ENCODE results near the gene IQCF5. TPM values are rescaled to one million over a fixed set of nuclear protein-coding genes. Genes with fewer than 3 reads are reported as not detected.
A peak's percentile ranks its signal among the peaks of the same experiment; 100 is the strongest.
"Not testable (repeated sequence)": the region's sequence is repeated elsewhere in the genome, so short reads cannot be mapped to it uniquely, and the experiment has no call there.

The IQCF5 gene
- polyA plus RNA-seq, 2 of the 4 experiments (the other 2 are of a cell fraction): not detected

- Histone ChIP-seq H3K4me3 (no peak overlapping the region), H3K4me1 (no peaks in the 10 kb centered on the region), H3K4me2 (no peak overlapping the region), H3K9me3 (peaks cover 7% of the 10 kb centered on the region; the same call in 2 of the 3 replicates), H3K27ac (no peak overlapping the region)
- DNase-seq (ENCODE audit: low read depth in 1 of 2, low spot score in 1 of 2) (no peak), FAIRE-seq (no peak), ATAC-seq (no peak)
- TF ChIP-seq CHD4 (IDR thresholded peaks at IDR 0.05; ENCODE audit: borderline replicate concordance): no peak
- no peak for TF ChIP-seq HES2 (IDR thresholded peaks at IDR 0.05)
- TF ChIP-seq FOSB (CRISPR knock-in tag; IDR thresholded peaks at IDR 0.05): no peak
- TF ChIP-seq BHLHE40 (IDR thresholded peaks at IDR 0.05; ENCODE audit: low read depth, low read length): no peak
- TF ChIP-seq EP300 (IDR thresholded peaks at IDR 0.05): no peak
- no peak for TF ChIP-seq RAD21 (conservative IDR thresholded peaks at IDR 0.05 in 1 of 2, IDR thresholded peaks at IDR 0.05 in 1 of 2)
- TF ChIP-seq REST (IDR thresholded peaks at IDR 0.05): no peak
- no peak for TF ChIP-seq MAZ (IDR thresholded peaks at IDR 0.05; ENCODE audit: borderline replicate concordance, low read depth, low read length)
- no peak for TF ChIP-seq KDM5A (IDR thresholded peaks at IDR 0.05)
- POLR2A ChIA-PET: no interaction called here
- CTCF ChIA-PET: interaction anchor here (0.7 kb wide), 1 partner anchor 67 kb away, joined by 3 read pairs; no protein-coding TSS in a partner anchor
- WGBS (ENCODE audit: missing lambda C conversion rate): 33% methylated on average over 4 of the region's 4 CpGs
These were observed 32.6 kb upstream of the IQCF5 start for GRCh38 chr3:51908026-51908425.

- Histone ChIP-seq H3K4me3 (no peak overlapping the region), H3K27ac (no peak overlapping the region), H3K9me3 (peaks cover 7% of the 10 kb centered on the region; the same call in 2 of the 3 replicates), H3K4me2 (no peak overlapping the region), H3K4me1 (no peaks in the 10 kb centered on the region)
- ChIA-PET POLR2A (no interaction called here), CTCF (no interaction called here)
- no peak for ATAC-seq
- WGBS (ENCODE audit: missing lambda C conversion rate): 90% methylated on average over 2 of the region's 2 CpGs
- FAIRE-seq: no peak
- no peak for DNase-seq (ENCODE audit: low read depth in 1 of 2, low spot score in 1 of 2)
- no peak for TF ChIP-seq JUN (IDR thresholded peaks at IDR 0.05)
- no peak for TF ChIP-seq KDM1A (IDR thresholded peaks at IDR 0.05; ENCODE audit: low read depth)
- TF ChIP-seq MAFK (IDR thresholded peaks at IDR 0.05; ENCODE audit: partially characterized antibody): peak; percentile 78
- TF ChIP-seq ELK1 (IDR thresholded peaks at IDR 0.05; ENCODE audit: low read depth, low read length): no peak
- TF ChIP-seq ZNF302 (CRISPR knock-in tag; IDR thresholded peaks at IDR 0.05): no peak
- TF ChIP-seq TFCP2L1 (CRISPR knock-in tag; IDR thresholded peaks at IDR 0.05): no peak
- peak; percentile 40; the same call in 1 of the 2 replicates for TF ChIP-seq NFE2L2 (conservative IDR thresholded peaks at IDR 0.05; ENCODE audit: low read length)
- TF ChIP-seq EHMT2 (IDR thresholded peaks at IDR 0.05; ENCODE audit: low read depth): no peak
These were observed 28.8 kb upstream of the IQCF5 start for GRCh38 chr3:51904034-51904823.

GRCh38 chr3:51902361-51902760, 27.0 kb upstream of the IQCF5 start:
- H3K27ac ChIP-seq, H3K4me2 ChIP-seq, H3K4me1 ChIP-seq, FAIRE-seq, ATAC-seq, POLR2A ChIA-PET, H3K9me3 ChIP-seq, CTCF ChIA-PET, H3K4me3 ChIP-seq: not testable (repeated sequence)
- DNase-seq (ENCODE audit: low read depth in 1 of 2, low spot score in 1 of 2): peak in 1 of 2 experiments; percentile 42
- WGBS (ENCODE audit: missing lambda C conversion rate): 10% methylated on average over 7 of the region's 7 CpGs

- DNase-seq (ENCODE audit: low read depth in 1 of 2, low spot score in 1 of 2); POLR2A ChIA-PET; CTCF ChIA-PET; FAIRE-seq; H3K27ac ChIP-seq; H3K4me2 ChIP-seq; H3K9me3 ChIP-seq; H3K4me1 ChIP-seq; H3K4me3 ChIP-seq; ATAC-seq: not testable (repeated sequence)
- WGBS (ENCODE audit: missing lambda C conversion rate): 50% methylated on average over 7 of the region's 7 CpGs
These were observed 24.6 kb upstream of the IQCF5 start for GRCh38 chr3:51900043-51900442.

All from A549 (cell line).